IPS DF 6.9 (cell line): ENCODE measurements around the gene DNAJC22.
"Not testable (repeated sequence)": the region's sequence is repeated elsewhere in the genome, so short reads cannot be mapped to it uniquely, and the experiment has no call there.

ENCODE experiments used
- DNase-seq: peaks from one replicate; pipeline ENCODE4 v3.0.0-alpha.2; 2013; ENCODE audit warnings: low read depth, low spot score
- H3K27ac ChIP-seq: one replicate; pipeline ENCODE4 v1.5.1; 2013; ENCODE audit warnings: low read length, control low read depth
- H3K27me3 ChIP-seq: 2 replicates; pipeline ENCODE4 v1.6.1; 2013; ENCODE audit warnings: mild to moderate bottlenecking, low read length; ENCODE audit not compliant: control insufficient read depth, insufficient read depth
- H3K36me3 ChIP-seq: 2 replicates; pipeline ENCODE4 v1.6.1; 2013; ENCODE audit warnings: low read length; ENCODE audit not compliant: control insufficient read depth, insufficient read depth
- H3K4me1 ChIP-seq: 2 replicates; pipeline ENCODE4 v1.6.1; 2013; ENCODE audit warnings: low read length; ENCODE audit not compliant: control insufficient read depth, insufficient read depth
- H3K4me3 ChIP-seq: 2 replicates; pipeline ENCODE4 v1.5.1; 2013; ENCODE audit warnings: mild to moderate bottlenecking, low read length
- H3K9me3 ChIP-seq: 2 replicates; pipeline ENCODE4 v1.6.1; 2013; ENCODE audit warnings: low read length, inconsistent platforms; ENCODE audit not compliant: control insufficient read depth, insufficient read depth
- WGBS: extraction: QIAGEN DNeasy Blood & Tissue Kit; methylation state at CpG from one replicate; pipeline ENCODE4 v1.1.7; 2013; ENCODE audit warnings: mixed read lengths, missing lambda C conversion rate; ENCODE audit not compliant: insufficient read length, insufficient coverage; 5-methylcytosine and 5-hydroxymethylcytosine counted together

DNAJC22 gene

DNA sequence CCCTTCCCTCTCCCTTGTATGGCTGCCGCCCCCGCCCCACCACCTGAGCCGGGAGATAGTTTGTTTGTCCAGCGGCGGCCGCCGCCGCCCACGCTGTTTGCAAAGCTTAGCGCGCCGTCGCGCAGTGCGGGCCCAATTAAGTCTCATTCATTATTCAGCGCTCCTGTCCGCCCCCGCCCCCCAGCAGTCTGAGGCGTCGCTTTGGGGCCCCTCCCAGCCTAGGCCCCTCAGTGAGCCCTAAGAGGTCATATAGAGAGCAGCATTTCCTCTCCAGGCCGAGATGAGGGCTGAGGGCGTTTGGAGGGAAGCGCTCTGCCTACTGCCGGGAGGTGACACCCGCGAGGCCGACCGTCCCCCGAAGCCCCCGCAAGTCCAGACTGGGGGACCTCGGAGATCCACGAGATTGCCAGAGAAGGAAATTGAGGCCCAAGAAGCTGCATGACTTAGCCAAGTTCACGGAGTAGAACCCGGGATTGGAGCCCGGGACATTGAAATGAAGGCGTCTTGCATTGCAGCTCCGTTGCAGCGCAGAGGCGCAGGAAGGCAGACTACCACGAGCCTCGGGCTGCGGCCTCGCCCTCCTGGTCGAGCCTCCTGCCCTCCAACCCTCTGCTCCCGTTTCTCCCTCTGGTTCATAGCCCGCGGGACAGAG is at the start of gene DNAJC22:
DNAJC22 (plus strand) TSS at position 230 of the 652 bp plus-strand sequence. CDS start 1,985 bp downstream, outside the sequence.
- H3K4me1 ChIP-seq: peaks cover 7% of the 10 kb centered on the region
- no peaks in the 10 kb centered on the region for H3K9me3 ChIP-seq
- H3K27me3 ChIP-seq: peaks cover 66% of the 10 kb centered on the region
- H3K27ac ChIP-seq: no peak within 1 kb of the TSS
- peak within 1 kb of the TSS; percentile 21; the same call in 1 of the 2 replicates for H3K4me3 ChIP-seq
- no peaks in the 10 kb centered on the region for H3K36me3 ChIP-seq
- no CpG with 5 or more reads among the region's 47 CpGs for WGBS
- DNase-seq: no peak

DNA sequence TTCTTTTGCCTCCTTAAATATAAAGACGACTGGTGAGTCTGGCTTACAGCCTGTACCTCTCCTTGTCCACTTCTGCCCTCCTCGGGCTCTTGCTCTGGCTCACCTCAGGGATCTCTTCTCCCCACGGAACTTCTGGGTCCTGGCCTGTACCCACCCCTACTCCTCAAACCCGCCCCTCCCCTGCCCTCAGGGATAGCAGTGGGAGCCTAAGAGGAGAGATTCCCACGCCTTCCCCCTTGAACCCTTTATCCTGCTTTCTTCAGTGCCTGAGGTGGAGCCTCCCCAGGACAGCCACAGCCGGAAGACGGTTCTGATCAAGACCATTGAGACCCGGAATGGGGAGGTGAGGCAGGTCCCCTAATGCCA is 49.0 kb upstream of the DNAJC22 start:
- WGBS: no CpG with 5 or more reads among the region's 8 CpGs
- no peak for DNase-seq
- H3K4me3 ChIP-seq: peak overlapping the region; percentile 13; the same call in 1 of the 2 replicates
- H3K9me3 ChIP-seq: no peaks in the 10 kb centered on the region
- no peak overlapping the region for H3K27ac ChIP-seq
- H3K36me3 ChIP-seq: no peaks in the 10 kb centered on the region; the same call in 1 of the 2 replicates
- H3K27me3 ChIP-seq: peaks cover 56% of the 10 kb centered on the region
- peaks cover 18% of the 10 kb centered on the region for H3K4me1 ChIP-seq

DNA sequence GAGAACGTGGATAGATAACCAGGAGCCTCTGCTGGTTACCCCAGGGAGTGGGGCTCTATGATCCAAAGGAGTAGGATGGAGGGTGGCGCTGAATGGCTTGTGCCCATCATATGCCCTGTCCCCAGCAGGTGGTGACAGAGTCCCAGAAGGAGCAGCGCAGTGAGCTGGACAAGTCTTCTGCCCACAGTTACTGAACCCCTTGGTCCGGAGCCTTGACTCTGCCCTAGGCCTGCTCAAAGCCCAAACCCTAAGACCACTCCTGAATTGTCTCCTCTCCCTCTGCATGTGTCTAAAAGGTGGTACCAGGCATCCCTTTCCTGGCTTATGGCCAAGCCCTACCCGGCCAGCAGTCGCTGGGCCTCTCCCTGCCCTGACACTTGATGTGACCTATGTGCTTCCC is 48.5 kb upstream of the DNAJC22 start:
- WGBS: no CpG with 5 or more reads among the region's 6 CpGs
- Histone ChIP-seq H3K4me1 (peaks cover 17% of the 10 kb centered on the region), H3K27me3 (peaks cover 52% of the 10 kb centered on the region), H3K27ac (no peak overlapping the region), H3K4me3 (no peak overlapping the region), H3K9me3 (no peaks in the 10 kb centered on the region), H3K36me3 (no peaks in the 10 kb centered on the region; the same call in 1 of the 2 replicates)
- no peak for DNase-seq

DNA sequence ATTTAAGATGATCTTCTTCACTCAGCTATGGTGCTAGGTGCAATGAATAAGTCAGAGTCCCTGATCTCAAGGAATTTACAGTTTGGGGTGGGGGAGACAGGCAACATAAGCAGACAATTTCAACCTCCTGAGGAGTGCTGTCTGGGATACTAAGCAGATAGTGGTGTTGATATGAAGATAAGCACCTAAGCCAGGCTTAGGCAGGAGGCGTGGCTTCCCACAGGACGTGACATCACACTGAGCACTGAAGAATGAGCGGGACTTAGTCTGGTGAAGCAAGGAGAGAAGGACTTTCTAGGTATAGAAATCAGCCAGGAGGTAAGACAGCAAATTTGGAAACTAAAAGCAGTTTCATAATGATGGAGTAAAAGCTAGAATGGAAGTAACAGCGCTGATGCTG is 44.9 kb upstream of the DNAJC22 start:
- no peak for DNase-seq
- no peak overlapping the region for H3K4me3 ChIP-seq
- H3K9me3 ChIP-seq: no peaks in the 10 kb centered on the region
- H3K27me3 ChIP-seq: peaks cover 17% of the 10 kb centered on the region
- WGBS: no CpG with 5 or more reads among the region's 4 CpGs
- no peak overlapping the region for H3K27ac ChIP-seq
- no peaks in the 10 kb centered on the region; the same call in 1 of the 2 replicates for H3K36me3 ChIP-seq
- H3K4me1 ChIP-seq: peaks cover 6% of the 10 kb centered on the region

DNA sequence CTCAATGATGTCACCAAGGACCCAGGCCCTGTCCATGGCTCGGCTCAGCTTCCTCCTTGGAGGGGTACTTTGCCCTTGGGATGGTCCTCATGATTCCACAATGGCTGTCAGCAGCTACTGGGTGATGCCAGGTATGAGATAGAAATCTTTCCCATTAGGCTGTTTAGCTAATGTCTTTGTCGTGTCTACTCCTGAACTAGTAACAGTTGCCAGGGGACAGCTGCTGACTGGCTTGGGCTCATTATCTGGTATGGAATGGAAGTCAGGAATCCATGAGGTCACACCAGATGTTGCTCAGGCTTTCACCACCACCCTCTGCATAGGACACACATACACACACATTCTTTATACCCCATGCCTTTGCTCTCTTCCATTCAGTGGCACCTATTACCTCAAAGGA is 42.5 kb upstream of the DNAJC22 start:
- Histone ChIP-seq H3K4me1 (no peaks in the 10 kb centered on the region), H3K9me3 (no peaks in the 10 kb centered on the region), H3K4me3 (no peak overlapping the region), H3K27ac (no peak overlapping the region), H3K36me3 (no peaks in the 10 kb centered on the region), H3K27me3 (no peaks in the 10 kb centered on the region)
- no CpG with 5 or more reads among the region's 2 CpGs for WGBS
- DNase-seq: no peak

DNA sequence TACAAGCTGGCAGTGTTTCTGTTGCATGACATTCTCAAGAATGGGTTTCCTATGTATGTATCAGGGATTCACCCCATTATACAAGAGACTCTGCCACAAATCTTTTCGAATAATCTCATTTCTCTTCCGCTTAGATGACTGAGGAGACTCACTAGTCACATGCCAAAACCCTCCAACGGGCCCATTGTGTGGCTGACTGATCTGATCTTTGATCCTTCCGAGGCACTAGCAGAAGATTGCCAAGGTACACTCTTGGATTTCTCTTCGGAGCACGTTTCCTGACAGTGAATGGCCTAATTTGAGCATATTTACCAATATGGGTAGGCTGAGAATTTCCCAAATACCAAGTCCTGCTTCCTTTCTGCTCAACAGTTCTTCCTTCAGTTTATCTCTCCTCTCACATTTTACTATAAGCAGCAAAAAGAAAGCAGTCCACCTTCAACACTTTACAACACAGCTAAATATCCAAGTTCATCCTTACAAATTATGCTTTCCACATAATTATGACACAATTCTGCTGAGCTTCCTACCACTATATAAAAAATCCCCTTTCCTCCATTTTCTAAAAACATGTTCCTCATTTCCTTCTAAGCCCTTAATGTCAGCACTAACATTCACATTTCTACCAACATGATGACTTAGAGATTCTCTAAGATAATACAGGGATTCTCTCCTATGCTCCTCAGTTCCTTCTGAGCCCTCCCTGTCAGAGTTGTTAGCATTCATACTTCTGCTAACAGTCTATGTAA is 40.8 kb upstream of the DNAJC22 start:
- Histone ChIP-seq H3K27me3 (no peaks in the 10 kb centered on the region), H3K4me1 (no peaks in the 10 kb centered on the region), H3K9me3 (no peaks in the 10 kb centered on the region), H3K4me3 (no peak overlapping the region), H3K27ac (no peak overlapping the region), H3K36me3 (no peaks in the 10 kb centered on the region)
- DNase-seq: no peak
- WGBS: no CpG with 5 or more reads among the region's 6 CpGs

DNA sequence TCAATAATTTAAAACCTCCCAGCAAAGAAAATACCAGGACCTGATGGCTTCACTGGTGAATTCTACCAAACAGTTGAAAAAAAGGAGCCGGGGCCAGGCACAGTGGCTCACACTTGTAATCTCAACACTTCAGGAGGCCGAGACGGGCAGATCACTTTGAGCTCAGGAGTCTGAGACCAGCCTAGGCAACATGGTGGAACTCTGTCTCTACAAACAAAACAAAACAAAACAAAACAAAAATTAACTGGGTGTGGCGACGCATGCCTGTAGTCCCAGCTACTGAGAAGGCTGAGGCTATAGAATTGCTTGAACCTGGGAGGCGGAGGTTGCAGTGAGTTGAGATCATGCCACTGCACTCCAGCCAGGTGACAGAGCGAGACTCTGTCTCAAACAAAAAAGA is 37.3 kb upstream of the DNAJC22 start:
- Histone ChIP-seq H3K27me3 (no peaks in the 10 kb centered on the region), H3K36me3 (no peaks in the 10 kb centered on the region), H3K4me3 (no peak overlapping the region), H3K27ac (no peak overlapping the region), H3K4me1 (no peaks in the 10 kb centered on the region), H3K9me3 (no peaks in the 10 kb centered on the region)
- no peak for DNase-seq
- no CpG with 5 or more reads among the region's 7 CpGs for WGBS

DNA sequence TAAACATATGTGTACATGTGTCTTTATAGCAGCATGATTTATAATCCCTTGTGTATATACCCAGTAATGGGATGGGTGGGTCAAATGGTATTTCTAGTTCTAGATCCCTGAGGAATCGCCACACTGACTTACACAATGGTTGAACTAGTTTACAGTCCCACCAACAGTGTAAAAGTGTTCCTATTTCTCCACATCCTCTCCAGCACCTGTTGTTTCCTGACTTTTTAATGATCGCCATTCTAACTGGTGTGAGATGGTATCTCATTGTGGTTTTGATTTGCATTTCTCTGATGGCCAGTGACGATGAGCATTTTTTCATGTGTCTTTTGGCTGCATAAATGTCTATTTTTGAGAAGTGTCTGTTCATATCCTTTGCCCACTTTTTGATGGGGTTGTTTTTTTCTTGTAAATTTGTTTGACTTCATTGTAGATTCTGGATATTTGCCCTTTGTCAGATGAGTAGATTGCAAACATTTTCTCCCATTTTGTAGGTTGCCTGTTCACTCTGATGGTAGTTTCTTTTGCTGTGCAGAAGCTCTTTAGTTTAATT is 36.2 kb upstream of the DNAJC22 start:
- not testable (repeated sequence) for H3K27me3 ChIP-seq, H3K4me3 ChIP-seq, H3K4me1 ChIP-seq, H3K27ac ChIP-seq, DNase-seq, H3K9me3 ChIP-seq, H3K36me3 ChIP-seq
- no CpG with 5 or more reads among the region's 3 CpGs for WGBS

DNA sequence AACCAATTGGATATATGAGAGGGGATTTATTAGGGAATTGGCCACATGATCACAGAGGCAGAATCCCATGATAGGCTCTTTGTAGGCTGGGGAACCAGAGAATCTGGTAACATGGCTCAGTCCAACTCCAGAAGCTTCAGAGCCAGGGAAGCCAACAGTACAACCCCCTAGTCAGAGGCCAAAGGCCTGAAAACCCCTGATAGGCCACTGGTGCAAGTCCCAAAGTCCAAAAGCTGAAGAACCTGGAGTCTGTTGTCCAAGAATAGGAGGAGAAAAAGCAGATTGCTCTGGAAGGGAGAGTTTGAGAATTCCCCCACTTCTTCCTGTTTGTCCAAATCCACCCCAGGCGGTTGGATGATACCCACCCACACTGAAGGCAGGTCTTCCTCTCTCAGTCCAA is 31.9 kb upstream of the DNAJC22 start:
- H3K4me1 ChIP-seq: no peaks in the 10 kb centered on the region
- H3K27ac ChIP-seq: no peak overlapping the region
- no peaks in the 10 kb centered on the region for H3K36me3 ChIP-seq
- H3K27me3 ChIP-seq: no peaks in the 10 kb centered on the region
- no peaks in the 10 kb centered on the region for H3K9me3 ChIP-seq
- WGBS: no CpG with 5 or more reads among the region's 1 CpG
- DNase-seq: no peak
- H3K4me3 ChIP-seq: no peak overlapping the region

DNA sequence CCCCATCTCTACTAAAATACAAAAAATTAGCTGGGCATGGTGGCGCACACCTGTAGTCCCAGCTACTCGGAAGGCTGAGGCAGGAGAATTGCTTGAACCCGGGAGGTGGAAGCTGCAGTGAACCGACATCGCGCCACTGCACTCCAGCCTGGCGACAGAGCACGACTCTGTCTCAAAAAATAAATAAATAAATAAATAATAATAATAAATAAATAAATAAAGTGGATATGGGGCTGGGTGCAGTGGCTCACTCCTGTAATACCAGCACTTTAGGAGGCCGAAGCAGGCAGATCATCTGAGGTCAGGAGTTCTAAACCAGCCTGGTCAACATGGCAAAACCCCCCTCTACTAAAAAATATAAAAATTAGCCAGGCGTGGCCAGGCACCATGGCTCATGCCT is 29.6 kb upstream of the DNAJC22 start:
- not testable (repeated sequence) for DNase-seq, H3K4me3 ChIP-seq, H3K27ac ChIP-seq, H3K36me3 ChIP-seq, H3K27me3 ChIP-seq, H3K4me1 ChIP-seq, H3K9me3 ChIP-seq
- WGBS: no CpG with 5 or more reads among the region's 10 CpGs
